A549 (cell line): Measurements from ENCODE around the gene MBD1. TPM values are rescaled to one million over a fixed set of nuclear protein-coding genes. Genes with fewer than 3 reads are reported as not detected.
A peak's percentile ranks its signal among the peaks of the same experiment; 100 is the strongest.

Experiments
- ATAC-seq, 2 experiments: fragments of 200-7000 bp in 1 of 2; fragments of >200 bp in 1 of 2; cut with Nextera tagmentation in 1 of 2; cut with Tn5 transposase in 1 of 2; 3 replicates each; pipeline versions ENCODE4 v1.8.0 to v1.9.1; 2018 to 2020; ENCODE audit warnings: mild to moderate bottlenecking in 1 of 2, moderate library complexity in 1 of 2
- CTCF ChIA-PET: fragments of 300-600 bp; sonication (Branson Sonifier 250); formaldehyde crosslinking; extraction: SDS; loops from one replicate; lab custom pipeline; 2021; ENCODE audit warnings: antibody characterized with exemption, inconsistent platforms; lab: Yijun Ruan, JAX
- POLR2A ChIA-PET: fragments of 350-600 bp; formaldehyde crosslinking; extraction: SDS; loops from one replicate; lab custom pipeline; 2021; ENCODE audit warnings: antibody characterized with exemption, inconsistent platforms; lab: Yijun Ruan, JAX
- DNase-seq, 2 experiments: peaks; one replicate each; pipeline versions ENCODE4 v3.0.0 to v3.0.0-alpha.2; 2011 to 2016; ENCODE audit warnings: low read depth in 1 of 2, low spot score in 1 of 2
- FAIRE-seq: peaks from 2 replicates; lab custom pipeline; 2011; peaks lifted over from hg19 to GRCh38; lab: Jason Lieb, UNC
- H3K27ac ChIP-seq, 2 experiments: fragments of >200 bp; sonication (Bioruptor Twin); formaldehyde crosslinking; 3 replicates each; pipeline ENCODE4 v1.5.1; 2016 to 2017
- H3K4me1 ChIP-seq: fragments of >200 bp; sonication (Bioruptor Twin); formaldehyde crosslinking; 3 replicates; pipeline ENCODE4 v1.6.1; 2016
- H3K4me2 ChIP-seq: fragments of >200 bp; sonication (Bioruptor Twin); formaldehyde crosslinking; 3 replicates; pipeline ENCODE4 v1.6.1; 2016
- H3K4me3 ChIP-seq: fragments of >200 bp; sonication (Bioruptor Twin); formaldehyde crosslinking; 3 replicates; pipeline ENCODE4 v1.5.1; 2016
- H3K9me3 ChIP-seq: fragments of >200 bp; sonication (Bioruptor Twin); formaldehyde crosslinking; 3 replicates; pipeline ENCODE4 v1.6.1; 2016
- BHLHE40 ChIP-seq: IDR thresholded peaks from 2 replicates; pipeline ENCODE4 v1.6.1; 2012; ENCODE audit warnings: low read depth, low read length, inconsistent platforms
- CHD2 ChIP-seq: fragments of 150-350 bp; IDR thresholded peaks from 2 replicates; pipeline ENCODE4 v1.6.1; 2014; ENCODE audit warnings: low read length; ENCODE audit not compliant: partially characterized antibody
- EHMT2 ChIP-seq: fragments of 200-600 bp; sonication (generic); IDR thresholded peaks from 2 replicates; pipeline ENCODE4 v1.6.1; 2016; ENCODE audit warnings: antibody characterized with exemption, low read depth, mild to moderate bottlenecking, moderate library complexity
- ESRRA ChIP-seq: fragments of 150-350 bp; IDR thresholded peaks from 2 replicates; pipeline ENCODE4 v1.6.1; 2014; ENCODE audit warnings: mild to moderate bottlenecking, low read length, borderline replicate concordance
- FOXS1 ChIP-seq: fragments of 250-450 bp; sonication (Bioruptor Pico); IDR thresholded peaks from 2 replicates; pipeline ENCODE4 v1.5.0; 2020; ENCODE audit warnings: mild to moderate bottlenecking, moderate library complexity
- GATA3 ChIP-seq: IDR thresholded peaks from 2 replicates; pipeline ENCODE4 v1.6.1; 2012; ENCODE audit warnings: borderline replicate concordance
- HEYL ChIP-seq: fragments of 250-450 bp; sonication (Bioruptor Pico); IDR thresholded peaks from 2 replicates; pipeline ENCODE4 v1.8.0; 2021; ENCODE audit warnings: mild to moderate bottlenecking, moderate library complexity
- HOXB5 ChIP-seq: fragments of 250-450 bp; sonication (Bioruptor Pico); IDR thresholded peaks from 2 replicates; pipeline ENCODE4 v1.5.0; 2020; ENCODE audit warnings: mild to moderate bottlenecking, moderate library complexity
- JUN ChIP-seq, 2 experiments: fragments of >200 bp; sonication (Bioruptor Twin); formaldehyde crosslinking; IDR thresholded peaks; 2 replicates in 1 of 2; 3 replicates in 1 of 2; pipeline ENCODE4 v1.6.1; 2016 to 2017
- KDM1A ChIP-seq: fragments of 200-600 bp; sonication (generic); IDR thresholded peaks from 2 replicates; pipeline ENCODE4 v1.6.1; 2016; ENCODE audit warnings: low read depth, mild to moderate bottlenecking
- KDM5A ChIP-seq: fragments of 200-600 bp; sonication (generic); IDR thresholded peaks from 2 replicates; pipeline ENCODE4 v1.6.1; 2016; ENCODE audit warnings: antibody characterized with exemption, mild to moderate bottlenecking
- MAFK ChIP-seq: fragments of 450-650 bp; IDR thresholded peaks from 2 replicates; pipeline ENCODE4 v1.6.1; 2014; ENCODE audit not compliant: partially characterized antibody
- RFX5 ChIP-seq: fragments of 450-650 bp; IDR thresholded peaks from 2 replicates; pipeline ENCODE4 v1.7.1; 2014; ENCODE audit warnings: antibody characterized with exemption, mild to moderate bottlenecking, moderate library complexity
- TFCP2L1 ChIP-seq: fragments of 250-450 bp; sonication (Bioruptor Pico); IDR thresholded peaks from 2 replicates; pipeline ENCODE4 v1.5.0; 2021; ENCODE audit warnings: mild to moderate bottlenecking
- ZSCAN20 ChIP-seq: fragments of 250-450 bp; sonication (Bioruptor Pico); IDR thresholded peaks from 2 replicates; pipeline ENCODE4 v1.8.0; 2022; ENCODE audit warnings: mild to moderate bottlenecking, moderate library complexity
- WGBS: methylation state at CpG from one replicate; pipeline ENCODE4 v1.1.6; 2017; ENCODE audit errors: missing lambda C conversion rate; 5-methylcytosine and 5-hydroxymethylcytosine counted together
- polyA plus RNA-seq, 4 experiments: library from polyadenylated mRNA; depleted of rRNA in 3 of 4; stranded (reverse); fragments of >200 nt; fragmentation: RNase III in 1 of 4; extraction: RNeasy Plus Mini Kit Qiagen cat#74134 plus additional on column Dnase treatment in 1 of 4; gene quantifications; 2 replicates in 3 of 4; 3 replicates in 1 of 4; pipeline ENCODE4 v1.2.3, GENCODE V29; 2011 to 2017
- TF ChIP-seq, protein P1 (sequence below): fragments of >200 bp; sonication (Bioruptor Twin); formaldehyde crosslinking; IDR thresholded peaks from 3 replicates; pipeline ENCODE4 v1.5.1; 2016
- TF ChIP-seq, protein P2 (sequence below): fragments of 200-600 bp; sonication (generic); IDR thresholded peaks from 2 replicates; pipeline ENCODE4 v1.6.1; 2016; ENCODE audit warnings: antibody characterized with exemption, mild to moderate bottlenecking, moderate library complexity
- TF ChIP-seq, protein P3 (sequence below): fragments of 250-450 bp; sonication (Bioruptor Pico); IDR thresholded peaks from 2 replicates; pipeline ENCODE4 v1.5.0; 2020; ENCODE audit warnings: low read depth, mild to moderate bottlenecking, moderate library complexity

Gene MBD1
- polyA plus RNA-seq, 2 of the 4 experiments (the other 2 are of a cell fraction) = 27.9 to 28.6 TPM

DNA sequence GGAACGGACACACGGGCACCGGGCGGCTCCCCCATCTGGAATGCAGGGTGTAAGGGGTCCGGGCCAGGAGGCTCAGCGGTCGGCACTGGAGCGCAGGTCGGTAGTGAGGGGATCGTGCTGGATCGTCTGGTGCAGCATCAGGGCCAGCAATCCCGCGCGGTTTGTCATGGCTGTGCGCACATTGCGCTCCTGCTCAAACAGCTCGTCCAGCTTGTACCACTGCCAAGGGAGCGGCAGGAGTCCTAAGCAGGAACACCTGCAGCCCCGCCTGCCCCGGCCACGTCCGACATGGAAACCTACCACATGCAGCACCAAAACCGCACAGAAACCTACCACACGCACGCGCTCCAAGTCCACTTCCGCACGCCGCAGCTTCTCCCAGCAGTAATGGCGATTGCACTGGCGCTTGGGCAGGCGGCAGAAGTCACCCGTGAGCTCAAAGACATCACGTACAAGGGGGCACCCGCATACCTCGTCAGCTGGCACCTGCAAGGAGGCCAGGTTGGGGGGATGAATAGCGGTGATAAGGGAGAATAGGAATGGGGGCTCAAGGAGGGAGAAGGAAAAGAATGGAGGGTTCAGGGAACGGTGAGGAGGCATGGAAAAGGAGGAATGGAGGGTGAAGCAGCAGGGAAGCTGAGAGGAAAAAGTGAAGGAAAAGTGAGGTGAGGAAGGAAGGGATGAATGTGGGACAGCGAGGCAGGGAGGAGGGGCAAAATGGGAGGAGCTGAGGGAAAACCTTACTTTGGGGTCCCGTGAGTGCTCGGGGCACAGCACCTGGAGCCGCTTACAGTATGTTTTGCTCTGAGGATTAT, 1.4 kb upstream of the MBD1 start:
- 93% methylated on average over 29 of the region's 42 CpGs for WGBS
- ATAC-seq = no peak
- FAIRE-seq = no peak
- Histone ChIP-seq H3K4me1 (peaks cover 31% of the 10 kb centered on the region), H3K4me2 (peak overlapping the region; percentile 98), H3K9me3 (no peaks in the 10 kb centered on the region), H3K27ac (peak overlapping the region in 1 of 2 experiments; percentile 95; a peak in 1 of 6 replicates), H3K4me3 (no peak overlapping the region; the same call in 2 of the 3 replicates)
- TF ChIP-seq FOXS1 (CRISPR knock-in tag) (no peak), KDM1A (no peak)
- ChIA-PET POLR2A (no interaction called here), CTCF (interaction anchor here (0.7 to 1.1 kb wide), 2 partner anchors 75 to 147 kb away, joined by 3 read pairs; no protein-coding TSS in a partner anchor)
- DNase-seq = no peak

DNA sequence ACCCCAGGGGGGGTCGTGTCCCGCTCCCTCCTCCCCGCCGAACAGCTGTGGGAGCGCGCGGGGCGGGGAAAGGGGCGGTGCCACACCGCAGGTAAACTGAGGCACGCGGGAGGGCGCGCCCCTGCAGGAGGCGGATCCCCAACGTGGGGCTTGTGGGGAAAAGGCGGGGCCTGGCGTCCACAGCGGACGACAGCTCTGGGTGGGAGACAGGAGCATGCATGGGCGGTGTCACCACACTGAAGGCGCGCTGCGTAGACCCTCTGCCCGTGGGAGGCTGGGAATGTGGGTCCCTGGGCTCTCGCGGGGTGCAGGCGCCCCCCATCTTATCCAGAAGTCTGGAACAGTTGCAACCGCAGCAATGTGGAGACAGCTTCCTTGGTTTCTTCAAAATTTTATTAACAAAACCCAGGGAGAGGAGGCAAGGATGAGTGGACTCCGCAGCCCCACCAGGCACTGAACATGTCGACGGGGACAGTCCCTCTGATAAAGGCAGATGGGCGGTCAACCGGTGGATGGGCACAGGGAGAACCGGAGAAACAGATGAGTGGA, 723 bp upstream of the MBD1 start:
- CTCF ChIA-PET = interaction anchor here (0.7 to 1.4 kb wide), 6 partner anchors 11 to 75 kb away, joined by 3 to 5 read pairs (median 4); no protein-coding TSS in a partner anchor
- no peak for ATAC-seq

More for the DNA sequence above, 723 bp upstream of the MBD1 start:
- POLR2A ChIA-PET = interaction anchor here (0.5 to 1.5 kb wide), 9 partner anchors 11 to 93 kb away, joined by 3 to 14 read pairs (median 5); partner anchors contain the start of genes CFAP53 and SKA1
- TF ChIP-seq EHMT2 (no peak), RFX5 (no peak), HOXB5 (CRISPR knock-in tag) (no peak), TFCP2L1 (CRISPR knock-in tag) (no peak), BHLHE40 (no peak), JUN (IDR thresholded peaks at IDR 0.05) (no peak), ZSCAN20 (no peak), KDM5A (no peak), GATA3 (no peak), MAFK (no peak), ESRRA (no peak), CHD2 (no peak), HEYL (no peak)
- TF ChIP-seq, protein P1, sequence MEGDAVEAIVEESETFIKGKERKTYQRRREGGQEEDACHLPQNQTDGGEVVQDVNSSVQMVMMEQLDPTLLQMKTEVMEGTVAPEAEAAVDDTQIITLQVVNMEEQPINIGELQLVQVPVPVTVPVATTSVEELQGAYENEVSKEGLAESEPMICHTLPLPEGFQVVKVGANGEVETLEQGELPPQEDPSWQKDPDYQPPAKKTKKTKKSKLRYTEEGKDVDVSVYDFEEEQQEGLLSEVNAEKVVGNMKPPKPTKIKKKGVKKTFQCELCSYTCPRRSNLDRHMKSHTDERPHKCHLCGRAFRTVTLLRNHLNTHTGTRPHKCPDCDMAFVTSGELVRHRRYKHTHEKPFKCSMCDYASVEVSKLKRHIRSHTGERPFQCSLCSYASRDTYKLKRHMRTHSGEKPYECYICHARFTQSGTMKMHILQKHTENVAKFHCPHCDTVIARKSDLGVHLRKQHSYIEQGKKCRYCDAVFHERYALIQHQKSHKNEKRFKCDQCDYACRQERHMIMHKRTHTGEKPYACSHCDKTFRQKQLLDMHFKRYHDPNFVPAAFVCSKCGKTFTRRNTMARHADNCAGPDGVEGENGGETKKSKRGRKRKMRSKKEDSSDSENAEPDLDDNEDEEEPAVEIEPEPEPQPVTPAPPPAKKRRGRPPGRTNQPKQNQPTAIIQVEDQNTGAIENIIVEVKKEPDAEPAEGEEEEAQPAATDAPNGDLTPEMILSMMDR = no peak
- TF ChIP-seq, protein P2, sequence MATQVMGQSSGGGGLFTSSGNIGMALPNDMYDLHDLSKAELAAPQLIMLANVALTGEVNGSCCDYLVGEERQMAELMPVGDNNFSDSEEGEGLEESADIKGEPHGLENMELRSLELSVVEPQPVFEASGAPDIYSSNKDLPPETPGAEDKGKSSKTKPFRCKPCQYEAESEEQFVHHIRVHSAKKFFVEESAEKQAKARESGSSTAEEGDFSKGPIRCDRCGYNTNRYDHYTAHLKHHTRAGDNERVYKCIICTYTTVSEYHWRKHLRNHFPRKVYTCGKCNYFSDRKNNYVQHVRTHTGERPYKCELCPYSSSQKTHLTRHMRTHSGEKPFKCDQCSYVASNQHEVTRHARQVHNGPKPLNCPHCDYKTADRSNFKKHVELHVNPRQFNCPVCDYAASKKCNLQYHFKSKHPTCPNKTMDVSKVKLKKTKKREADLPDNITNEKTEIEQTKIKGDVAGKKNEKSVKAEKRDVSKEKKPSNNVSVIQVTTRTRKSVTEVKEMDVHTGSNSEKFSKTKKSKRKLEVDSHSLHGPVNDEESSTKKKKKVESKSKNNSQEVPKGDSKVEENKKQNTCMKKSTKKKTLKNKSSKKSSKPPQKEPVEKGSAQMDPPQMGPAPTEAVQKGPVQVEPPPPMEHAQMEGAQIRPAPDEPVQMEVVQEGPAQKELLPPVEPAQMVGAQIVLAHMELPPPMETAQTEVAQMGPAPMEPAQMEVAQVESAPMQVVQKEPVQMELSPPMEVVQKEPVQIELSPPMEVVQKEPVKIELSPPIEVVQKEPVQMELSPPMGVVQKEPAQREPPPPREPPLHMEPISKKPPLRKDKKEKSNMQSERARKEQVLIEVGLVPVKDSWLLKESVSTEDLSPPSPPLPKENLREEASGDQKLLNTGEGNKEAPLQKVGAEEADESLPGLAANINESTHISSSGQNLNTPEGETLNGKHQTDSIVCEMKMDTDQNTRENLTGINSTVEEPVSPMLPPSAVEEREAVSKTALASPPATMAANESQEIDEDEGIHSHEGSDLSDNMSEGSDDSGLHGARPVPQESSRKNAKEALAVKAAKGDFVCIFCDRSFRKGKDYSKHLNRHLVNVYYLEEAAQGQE = no peak
- TF ChIP-seq, protein P3, sequence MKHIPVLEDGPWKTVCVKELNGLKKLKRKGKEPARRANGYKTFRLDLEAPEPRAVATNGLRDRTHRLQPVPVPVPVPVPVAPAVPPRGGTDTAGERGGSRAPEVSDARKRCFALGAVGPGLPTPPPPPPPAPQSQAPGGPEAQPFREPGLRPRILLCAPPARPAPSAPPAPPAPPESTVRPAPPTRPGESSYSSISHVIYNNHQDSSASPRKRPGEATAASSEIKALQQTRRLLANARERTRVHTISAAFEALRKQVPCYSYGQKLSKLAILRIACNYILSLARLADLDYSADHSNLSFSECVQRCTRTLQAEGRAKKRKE (CRISPR knock-in tag) = no peak
- peak overlapping the region; percentile 87 for H3K4me3 ChIP-seq
- no peaks in the 10 kb centered on the region for H3K9me3 ChIP-seq
- FAIRE-seq (no peak), DNase-seq (no peak)
- peaks cover 31% of the 10 kb centered on the region for H3K4me1 ChIP-seq
- H3K27ac ChIP-seq = peak overlapping the region; percentile 92 to 95
- peak overlapping the region; percentile 98 for H3K4me2 ChIP-seq
- 31% methylated on average over 19 of the region's 35 CpGs for WGBS
